Glomerular visceral epithelial cell (primary cell): ENCODE results near the gene FRAT2.

Experiments used
- DNase-seq: peaks from one replicate; pipeline ENCODE4 v3.0.0-alpha.2; 2016; ENCODE audit errors: extremely low spot score

Gene FRAT2

GRCh38 chr10:97334370-97335175, at the start of gene FRAT2:
TSS of gene FRAT2 (minus strand) at chr10:97334729. CDS start at chr10:97334572, 157 bp downstream.
- DNase-seq = peak; percentile 90

- DNase-seq = no peak
Observed at GRCh38 chr10:97384156-97384555, 49.6 kb upstream of the FRAT2 start.

- DNase-seq = no peak
Observed at GRCh38 chr10:97383159-97383558, 48.6 kb upstream of the FRAT2 start.

- no peak for DNase-seq
Observed at GRCh38 chr10:97381626-97382025, 47.1 kb upstream of the FRAT2 start.

- DNase-seq = no peak
Observed at GRCh38 chr10:97380516-97380915, 46.0 kb upstream of the FRAT2 start.

- no peak for DNase-seq
Observed at GRCh38 chr10:97378933-97379921, 44.7 kb upstream of the FRAT2 start.

GRCh38 chr10:97376413-97376812, 41.9 kb upstream of the FRAT2 start:
- no peak for DNase-seq

- no peak for DNase-seq
Observed at GRCh38 chr10:97373456-97373855, 38.9 kb upstream of the FRAT2 start.

GRCh38 chr10:97372233-97372875, 37.8 kb upstream of the FRAT2 start:
- no peak for DNase-seq

- DNase-seq = no peak
Observed at GRCh38 chr10:97371696-97372095, 37.2 kb upstream of the FRAT2 start.

- no peak for DNase-seq
Observed at GRCh38 chr10:97367126-97367649, 32.7 kb upstream of the FRAT2 start.

GRCh38 chr10:97366572-97366971, 32.0 kb upstream of the FRAT2 start:
- no peak for DNase-seq

- no peak for DNase-seq
Observed at GRCh38 chr10:97365761-97366351, 31.3 kb upstream of the FRAT2 start.

- no peak for DNase-seq
Observed at GRCh38 chr10:97363071-97363470, 28.5 kb upstream of the FRAT2 start.

GRCh38 chr10:97362310-97363033, 27.9 kb upstream of the FRAT2 start:
- no peak for DNase-seq

- DNase-seq = no peak
Observed at GRCh38 chr10:97361537-97361901, 27.0 kb upstream of the FRAT2 start.

- no peak for DNase-seq
Observed at GRCh38 chr10:97360705-97361536, 26.4 kb upstream of the FRAT2 start.

GRCh38 chr10:97358781-97359180, 24.3 kb upstream of the FRAT2 start:
- no peak for DNase-seq

- DNase-seq = no peak
Observed at GRCh38 chr10:97358349-97358748, 23.8 kb upstream of the FRAT2 start.

- no peak for DNase-seq
Observed at GRCh38 chr10:97356918-97357317, 22.4 kb upstream of the FRAT2 start.
